Activated T-cell treated with anti-CD3 and anti-CD28 coated beads, Interleukin-2, amount 50 U/mL, for 24 hours (primary cell): ENCODE measurements around the gene ICAM1.
A peak's percentile ranks its signal among the peaks of the same experiment; 100 is the strongest.

Experiments used
- DNase-seq: peaks from one replicate; pipeline ENCODE4 v3.0.0-alpha.2; 2020
- H3K27ac Mint-ChIP-seq: 2 replicates; pipeline ENCODE4 v1.8.0; 2020; ENCODE audit warnings: mild to moderate bottlenecking, mixed read lengths
- H3K27me3 Mint-ChIP-seq: 2 replicates; pipeline ENCODE4 v1.8.0; 2020; ENCODE audit warnings: mixed read lengths
- H3K36me3 Mint-ChIP-seq: 2 replicates; pipeline ENCODE4 v1.8.0; 2020; ENCODE audit warnings: low read depth, mixed read lengths
- H3K4me1 Mint-ChIP-seq: 2 replicates; pipeline ENCODE4 v1.8.0; 2020; ENCODE audit warnings: low read depth, mixed read lengths
- H3K4me3 Mint-ChIP-seq: 2 replicates; pipeline ENCODE4 v1.8.0; 2020; ENCODE audit warnings: mild to moderate bottlenecking, moderate library complexity, mixed read lengths
- H3K9me3 Mint-ChIP-seq: 2 replicates; pipeline ENCODE4 v1.8.0; 2020; ENCODE audit warnings: mixed read lengths

ICAM1 gene

DNA sequence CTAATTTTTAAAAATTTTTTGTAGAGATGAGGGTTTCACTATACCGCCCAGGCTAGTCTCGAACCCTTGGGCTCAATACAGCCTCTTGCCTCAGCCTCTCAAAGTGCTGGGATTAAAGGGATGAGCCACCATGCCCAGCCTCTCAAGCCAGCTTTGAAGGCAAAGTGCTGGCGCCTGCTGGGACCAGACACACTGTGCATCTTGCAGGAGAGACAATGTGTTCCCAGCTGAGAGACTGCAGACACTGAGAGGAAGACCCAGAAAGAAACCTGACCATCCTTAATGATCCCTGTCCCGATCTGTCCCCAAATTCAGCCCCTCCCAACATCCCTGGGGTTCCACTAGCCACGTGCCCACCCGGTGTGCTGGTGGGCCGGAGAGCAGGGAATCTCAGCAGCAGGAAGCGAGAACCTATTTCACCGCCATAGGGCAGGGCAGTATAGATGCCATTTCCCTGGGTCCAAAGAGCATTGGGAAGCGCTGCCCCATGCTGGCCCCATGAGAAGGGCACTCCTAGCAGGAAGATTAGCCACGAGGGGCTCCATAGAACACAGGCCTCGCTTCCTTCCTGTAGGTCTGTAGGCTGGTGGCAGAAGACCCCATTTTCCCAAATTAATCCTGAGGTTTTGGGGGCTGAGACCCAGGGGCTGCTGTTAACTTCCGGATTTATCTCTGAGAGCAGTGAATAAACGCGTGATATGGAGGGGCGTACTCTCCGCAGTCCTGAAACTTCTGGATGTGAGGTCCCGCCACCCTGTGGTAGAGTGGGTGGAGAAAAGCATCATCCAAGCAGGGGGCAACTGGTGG lies 61.4 kb downstream of the ICAM1 start:
- no peaks in the 10 kb centered on the region for H3K27me3 Mint-ChIP-seq
- H3K4me3 Mint-ChIP-seq, result peak overlapping the region; percentile 99
- H3K9me3 Mint-ChIP-seq, result no peaks in the 10 kb centered on the region
- no peak for DNase-seq
- peak overlapping the region; percentile 99 for H3K27ac Mint-ChIP-seq
- H3K4me1 Mint-ChIP-seq, result peaks cover 36% of the 10 kb centered on the region
- H3K36me3 Mint-ChIP-seq, result peaks cover 88% of the 10 kb centered on the region

- H3K9me3 Mint-ChIP-seq, result no peaks in the 10 kb centered on the region
- peak; percentile 98 for DNase-seq
- peak within 1 kb of the TSS; percentile 99 for H3K27ac Mint-ChIP-seq
- H3K4me3 Mint-ChIP-seq, result peak within 1 kb of the TSS; percentile 99
- H3K36me3 Mint-ChIP-seq, result peaks cover 80% of the 10 kb centered on the region
- peaks cover 37% of the 10 kb centered on the region for H3K4me1 Mint-ChIP-seq
- no peaks in the 10 kb centered on the region for H3K27me3 Mint-ChIP-seq
Measured at GRCh38 chr19:10332965-10333757, 62.2 kb downstream of the ICAM1 start, which contains the start of gene RAVER1. TSS of gene RAVER1 (minus strand) at chr19:10333529. CDS start at chr19:10333507, 22 bp downstream.

DNA sequence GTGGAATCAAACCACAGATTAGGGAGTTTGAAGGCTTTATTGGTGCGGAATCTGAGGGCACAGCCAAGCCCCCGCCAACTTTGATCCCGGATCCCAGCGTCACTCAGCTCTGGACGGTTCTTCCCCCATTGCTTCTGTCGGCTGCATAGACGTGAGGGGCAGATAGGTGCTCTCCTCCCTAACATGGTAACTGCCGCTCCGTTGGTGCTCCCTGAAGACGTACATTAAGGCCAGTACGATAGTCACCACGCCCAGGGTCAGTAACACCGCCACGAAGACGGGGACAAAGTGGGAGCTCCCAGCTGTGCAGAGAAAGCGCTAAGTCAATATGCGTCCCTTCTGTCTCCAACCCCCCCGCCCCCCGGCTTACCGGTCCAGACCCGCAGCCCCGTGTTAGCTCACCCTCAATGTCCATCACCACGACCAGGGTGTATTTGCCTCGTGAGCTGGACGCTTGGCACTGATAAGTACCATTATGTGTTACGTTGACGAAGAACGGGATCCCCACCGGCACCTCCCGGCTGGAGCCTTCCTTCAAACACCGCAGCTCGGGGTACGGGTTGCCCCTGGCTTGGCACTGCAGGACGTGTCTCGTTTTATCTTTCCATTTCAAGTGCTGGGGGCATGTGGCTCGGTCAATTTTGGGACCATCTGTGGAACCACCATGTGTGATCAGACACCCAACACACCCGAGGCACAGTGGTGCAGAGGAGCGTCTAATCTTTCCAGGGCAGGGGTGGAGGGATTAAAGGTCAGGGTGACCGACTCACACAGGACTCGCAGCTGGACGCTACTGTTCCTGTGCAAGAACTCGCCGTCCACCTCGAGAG lies 63.1 kb downstream of the ICAM1 start:
- H3K4me1 Mint-ChIP-seq, result peaks cover 45% of the 10 kb centered on the region
- no peaks in the 10 kb centered on the region for H3K27me3 Mint-ChIP-seq
- peaks cover 80% of the 10 kb centered on the region for H3K36me3 Mint-ChIP-seq
- H3K9me3 Mint-ChIP-seq, result no peaks in the 10 kb centered on the region
- H3K27ac Mint-ChIP-seq, result peak overlapping the region; percentile 99
- peak overlapping the region; percentile 99 for H3K4me3 Mint-ChIP-seq
- DNase-seq, result no peak

DNA sequence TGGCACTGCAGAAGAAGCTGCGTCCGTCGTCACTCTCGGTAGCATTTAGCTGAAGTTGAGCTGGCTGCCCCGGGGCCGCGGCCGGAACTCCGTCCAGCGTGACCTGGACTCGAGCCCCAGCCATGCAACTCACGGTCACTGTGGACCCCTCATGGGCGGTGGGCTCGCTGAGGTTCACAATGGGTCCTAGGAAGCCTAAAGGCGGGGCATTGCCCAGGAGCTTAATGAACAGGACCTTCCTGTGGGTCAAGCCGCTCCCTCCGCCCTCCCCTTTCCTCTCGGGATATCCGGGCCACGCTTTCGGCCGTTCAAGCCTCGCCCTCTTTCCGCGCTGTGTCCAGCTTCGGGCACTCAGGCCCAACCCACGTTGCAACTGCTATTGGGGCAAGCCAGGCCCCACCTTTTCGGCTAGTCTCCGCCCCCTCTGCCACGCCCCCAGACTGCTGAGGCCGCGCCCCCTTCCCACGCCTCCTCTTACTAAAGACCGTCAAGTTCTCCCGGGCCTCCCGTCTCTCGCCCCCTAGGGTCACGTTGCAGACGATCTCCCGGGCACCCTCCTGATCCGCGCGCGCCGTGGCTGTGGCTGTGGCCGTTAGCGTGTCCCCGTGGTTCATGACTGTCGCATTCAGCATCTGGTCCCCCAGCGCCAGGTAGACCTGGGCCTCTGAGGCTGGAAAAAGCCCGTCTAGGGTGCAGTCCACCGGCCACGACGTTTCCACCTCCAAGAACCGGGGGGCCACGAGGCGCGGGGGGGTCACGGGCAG lies 63.9 kb downstream of the ICAM1 start:
- Mint-ChIP-seq H3K27me3 (no peaks in the 10 kb centered on the region), H3K27ac (peak overlapping the region; percentile 55), H3K9me3 (no peaks in the 10 kb centered on the region), H3K4me1 (peaks cover 53% of the 10 kb centered on the region), H3K4me3 (peak overlapping the region; percentile 99), H3K36me3 (peaks cover 77% of the 10 kb centered on the region)
- peak; percentile 66 for DNase-seq

DNA sequence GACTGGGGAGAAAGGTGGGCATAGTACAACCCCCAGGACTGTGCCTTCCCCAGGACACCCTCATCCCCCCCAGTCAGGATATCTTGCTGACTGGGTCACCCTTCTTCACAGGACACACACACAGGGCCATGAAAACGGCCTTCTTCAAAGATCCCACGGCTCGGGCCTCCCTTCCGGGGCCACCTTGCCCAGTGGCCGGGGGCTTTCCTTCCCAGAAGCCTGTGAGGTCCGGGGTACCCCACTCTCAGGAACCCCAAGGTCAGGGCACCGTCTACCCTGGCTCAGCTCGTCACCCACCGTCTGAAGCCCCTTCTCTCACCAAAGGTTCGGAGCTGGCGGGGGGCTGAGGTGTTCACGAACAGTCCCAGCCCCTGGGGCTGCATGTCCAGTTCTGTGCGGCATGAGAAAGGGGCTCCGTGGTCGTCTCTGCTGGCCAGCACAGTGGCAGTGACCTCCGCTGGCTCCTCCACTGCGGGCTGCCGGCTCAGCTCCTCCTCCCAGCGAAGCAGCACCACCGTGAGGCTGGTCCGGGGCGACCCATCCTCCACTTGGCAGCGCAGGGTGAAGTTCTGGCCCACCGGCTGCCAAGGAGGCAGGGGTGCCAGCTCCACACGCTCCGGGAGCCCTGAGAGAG lies 64.5 kb downstream of the ICAM1 start:
- Mint-ChIP-seq H3K4me3 (no peak overlapping the region), H3K27ac (peak overlapping the region; percentile 47), H3K9me3 (no peaks in the 10 kb centered on the region), H3K27me3 (no peaks in the 10 kb centered on the region), H3K4me1 (peaks cover 52% of the 10 kb centered on the region), H3K36me3 (peaks cover 70% of the 10 kb centered on the region)
- DNase-seq, result no peak
